CD4-positive, alpha-beta T cell treated with Interferon alpha-2 for 1 hour (primary cell): ENCODE measurements around the gene SEPHS2.

Experiments
- DNase-seq, 2 donors: peaks; one replicate each; pipeline ENCODE4 v3.0.0-alpha.2; 2020 to 2022

SEPHS2 gene

GRCh38 chr16:30428055-30428454, 17.6 kb downstream of the SEPHS2 start:
- DNase-seq, result no peak

DNA sequence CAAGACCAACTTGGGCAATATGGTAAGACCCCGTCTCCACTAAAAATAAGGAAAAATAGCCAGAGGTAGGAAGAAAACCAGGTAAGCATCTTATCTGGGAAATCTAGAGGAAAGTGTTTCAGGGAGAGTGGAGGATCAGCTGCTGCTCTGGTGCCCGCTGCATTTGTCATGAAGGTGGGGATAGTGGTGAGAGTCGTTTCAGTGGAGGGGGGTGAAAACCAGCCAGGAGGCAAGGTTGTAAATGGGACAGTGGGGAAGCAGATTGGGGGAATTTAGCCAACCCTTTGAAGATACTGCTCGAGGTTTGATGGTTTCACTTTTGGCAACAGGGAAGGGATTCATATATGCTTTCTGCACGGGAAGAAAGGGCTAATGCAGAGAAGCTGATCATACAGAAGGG, 24.7 kb downstream of the SEPHS2 start:
- no peak for DNase-seq

GRCh38 chr16:30418350-30419181, 27.1 kb downstream of the SEPHS2 start:
- DNase-seq, result no peak

- peak; percentile 92 to 93 for DNase-seq
These were observed 27.9 kb downstream of the SEPHS2 start for GRCh38 chr16:30417529-30418349.

GRCh38 chr16:30416624-30417528, 28.8 kb downstream of the SEPHS2 start:
- DNase-seq, result no peak

DNA sequence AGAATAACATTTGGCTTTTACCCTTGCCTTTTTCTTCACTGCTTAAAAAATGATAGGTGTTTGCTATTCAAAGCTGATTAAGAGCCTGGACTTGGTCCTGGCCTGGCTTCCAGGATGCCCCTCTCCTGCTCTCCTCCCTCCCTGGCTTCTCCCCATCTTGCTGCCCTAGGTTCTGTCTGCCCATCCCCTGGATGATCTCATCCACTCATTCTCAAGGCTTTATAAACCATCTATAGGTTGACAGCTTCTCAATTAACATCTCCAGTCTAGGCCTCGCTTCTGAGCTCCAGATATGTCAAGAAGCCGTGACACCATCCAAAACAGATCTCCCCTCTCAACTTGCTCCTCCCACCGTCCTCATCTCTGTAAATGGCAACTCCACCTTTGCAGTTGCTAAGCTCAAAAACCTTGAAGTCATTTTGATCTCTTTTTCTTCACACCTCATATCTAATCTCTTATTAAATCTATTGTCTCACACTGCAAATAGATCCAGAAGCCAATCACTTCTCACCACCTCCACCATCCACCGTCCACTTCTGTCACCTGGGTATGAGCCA, 29.5 kb downstream of the SEPHS2 start:
- no peak for DNase-seq

- DNase-seq, result no peak
These were observed 31.5 kb downstream of the SEPHS2 start for GRCh38 chr16:30414159-30414558.

DNA sequence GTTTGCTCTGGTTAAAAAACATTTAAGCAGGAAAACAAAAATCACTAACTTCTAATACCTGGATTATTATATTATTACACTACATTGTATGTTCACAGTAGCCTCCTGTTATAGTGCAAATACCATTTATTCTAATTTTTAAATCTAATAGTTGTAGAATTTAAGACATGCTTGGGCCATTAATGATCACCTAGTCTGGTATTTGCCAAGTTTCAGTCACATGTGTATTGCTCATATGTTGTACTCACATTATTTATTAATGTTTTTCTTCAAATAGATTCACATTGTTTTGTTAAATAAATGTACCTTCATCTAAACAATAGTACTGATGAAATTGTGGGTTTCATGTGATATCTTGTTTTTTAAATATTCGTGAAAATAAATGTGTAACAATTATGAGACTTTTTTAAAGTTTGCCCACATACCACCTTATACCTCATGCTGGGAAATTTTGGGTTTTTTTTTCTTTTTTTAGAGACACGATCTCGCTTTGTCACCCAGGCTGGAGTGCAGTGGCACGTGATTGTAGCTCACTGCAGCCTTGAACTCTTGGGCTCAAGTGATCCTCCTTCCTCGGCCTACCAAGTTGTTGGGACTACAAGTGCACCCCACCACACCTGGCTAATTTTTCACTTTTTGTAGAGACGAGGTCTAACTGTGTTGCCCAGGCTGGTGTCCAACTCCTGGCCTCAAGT, 32.4 kb downstream of the SEPHS2 start:
- no peak for DNase-seq

DNA sequence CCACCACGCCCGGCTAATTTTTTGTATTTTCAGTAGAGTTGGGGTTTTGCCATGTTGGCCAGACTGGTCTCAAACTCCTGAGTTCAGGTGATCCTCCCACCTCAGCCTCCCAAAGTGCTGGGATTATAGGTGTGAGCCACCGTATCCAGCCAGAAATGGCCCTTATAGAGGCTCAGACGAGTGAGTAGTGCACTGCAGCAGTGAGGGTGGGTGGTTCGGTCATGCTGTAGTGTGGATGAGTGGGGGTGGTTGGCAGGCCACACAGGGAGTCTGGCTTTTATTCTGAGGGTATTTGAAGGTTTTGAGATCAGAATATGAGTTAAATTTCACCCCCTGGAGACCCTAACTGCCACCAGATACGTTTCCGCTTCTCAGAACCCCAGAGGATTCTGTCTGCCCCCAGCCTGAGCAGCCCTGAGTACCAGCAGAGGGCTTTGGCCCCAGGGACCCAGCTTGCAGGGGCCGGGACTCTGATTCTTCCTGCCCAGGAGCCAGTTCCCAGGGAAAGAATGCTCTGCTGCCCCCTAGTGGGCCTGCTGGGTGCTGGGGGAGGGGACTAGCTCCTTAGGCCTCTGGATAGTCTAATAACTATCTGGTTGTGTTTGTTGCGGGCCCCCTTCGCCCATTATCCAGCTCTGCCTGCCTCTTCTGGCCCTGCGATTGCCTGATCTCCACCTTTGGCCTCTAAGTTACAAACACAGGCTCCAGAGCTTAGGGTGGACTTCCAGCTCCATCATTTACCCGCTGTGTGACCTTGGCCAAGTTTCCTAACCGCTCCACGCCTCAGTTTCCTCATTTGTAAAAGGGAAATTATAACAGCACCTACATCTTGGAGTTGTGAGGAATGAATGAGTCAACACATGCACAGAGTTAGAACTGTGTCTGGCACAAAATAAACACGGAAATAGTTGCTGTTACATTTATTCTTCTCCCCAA, 36.3 kb downstream of the SEPHS2 start:
- peak; percentile 88 to 93 for DNase-seq

- DNase-seq, result no peak
These were observed 37.7 kb downstream of the SEPHS2 start for GRCh38 chr16:30407804-30408534.

DNA sequence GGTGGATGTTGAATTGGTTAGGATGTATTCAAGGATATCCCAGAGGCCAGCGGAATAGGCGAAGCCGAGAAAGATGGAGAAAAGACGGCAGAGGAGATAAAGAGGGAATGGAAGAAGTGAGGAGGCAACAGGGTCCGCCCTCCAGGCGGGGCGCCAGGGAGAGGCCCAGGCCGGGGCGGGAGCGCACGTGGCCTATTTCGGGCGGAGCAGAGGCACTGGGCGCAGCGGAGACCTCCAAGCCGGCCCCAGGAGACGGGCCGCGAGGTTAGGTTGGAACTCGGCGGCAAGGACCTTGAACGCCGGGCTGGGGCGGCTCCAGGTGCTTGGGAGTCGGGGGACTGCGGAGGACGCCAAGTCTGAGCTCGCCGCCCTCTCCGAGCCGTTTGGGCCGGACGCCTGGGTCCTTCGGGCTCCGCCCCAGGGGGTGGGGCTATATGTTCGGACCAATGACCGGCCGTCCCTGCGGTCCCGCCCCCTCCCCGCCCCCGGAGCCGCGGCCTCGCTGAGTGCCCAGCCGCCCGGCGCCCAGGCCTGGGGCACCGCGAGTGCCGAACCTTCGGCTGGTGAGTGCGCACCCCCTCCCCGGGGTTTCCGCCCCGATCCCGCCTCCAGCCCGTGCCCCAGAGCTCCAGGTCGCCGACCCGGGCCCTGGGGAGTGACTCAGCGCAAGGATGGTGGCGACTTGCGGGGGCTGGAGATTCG, 38.4 kb downstream of the SEPHS2 start, which contains the start of gene ZNF771:
Gene ZNF771, plus strand, starts transcription at position 505 of the 702 bp plus-strand sequence. CDS start 448 bp downstream, outside the sequence.
- peak; percentile 85 to 92 for DNase-seq

- DNase-seq, result no peak
These were observed 38.9 kb downstream of the SEPHS2 start for GRCh38 chr16:30406795-30407101.

DNA sequence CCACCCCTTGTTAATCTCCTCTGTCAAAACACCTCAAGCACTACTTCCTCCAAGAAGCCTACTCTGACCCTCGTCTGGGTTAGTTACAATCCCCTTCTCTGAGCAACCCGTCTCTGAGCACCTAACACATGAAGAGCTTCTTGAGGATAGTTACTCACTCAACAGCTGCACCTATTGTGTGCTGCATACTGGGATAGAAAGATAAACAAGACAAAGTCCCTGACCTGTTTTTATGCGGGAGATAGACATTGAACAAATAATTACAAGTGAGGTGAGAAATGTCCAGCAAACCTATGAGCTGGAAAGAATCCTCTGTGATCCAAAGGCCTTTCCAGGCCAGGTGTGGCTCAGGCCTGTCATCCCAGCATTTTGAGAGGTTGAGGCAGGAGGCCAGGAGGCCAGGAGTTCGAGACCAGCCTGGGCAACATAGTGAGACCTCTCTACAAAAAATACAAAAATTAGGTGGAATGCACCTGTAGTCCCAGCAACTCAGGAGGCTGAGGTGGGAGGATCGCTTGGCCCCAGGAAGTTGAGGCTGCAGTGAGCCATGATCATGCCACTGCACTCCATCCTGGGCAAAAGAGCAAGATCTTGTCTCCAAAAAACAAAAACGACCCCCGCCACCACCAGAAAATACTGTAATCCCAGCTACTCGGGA, 43.8 kb downstream of the SEPHS2 start:
- DNase-seq, result no peak

GRCh38 chr16:30399435-30400186, 46.1 kb downstream of the SEPHS2 start:
- no peak for DNase-seq

DNA sequence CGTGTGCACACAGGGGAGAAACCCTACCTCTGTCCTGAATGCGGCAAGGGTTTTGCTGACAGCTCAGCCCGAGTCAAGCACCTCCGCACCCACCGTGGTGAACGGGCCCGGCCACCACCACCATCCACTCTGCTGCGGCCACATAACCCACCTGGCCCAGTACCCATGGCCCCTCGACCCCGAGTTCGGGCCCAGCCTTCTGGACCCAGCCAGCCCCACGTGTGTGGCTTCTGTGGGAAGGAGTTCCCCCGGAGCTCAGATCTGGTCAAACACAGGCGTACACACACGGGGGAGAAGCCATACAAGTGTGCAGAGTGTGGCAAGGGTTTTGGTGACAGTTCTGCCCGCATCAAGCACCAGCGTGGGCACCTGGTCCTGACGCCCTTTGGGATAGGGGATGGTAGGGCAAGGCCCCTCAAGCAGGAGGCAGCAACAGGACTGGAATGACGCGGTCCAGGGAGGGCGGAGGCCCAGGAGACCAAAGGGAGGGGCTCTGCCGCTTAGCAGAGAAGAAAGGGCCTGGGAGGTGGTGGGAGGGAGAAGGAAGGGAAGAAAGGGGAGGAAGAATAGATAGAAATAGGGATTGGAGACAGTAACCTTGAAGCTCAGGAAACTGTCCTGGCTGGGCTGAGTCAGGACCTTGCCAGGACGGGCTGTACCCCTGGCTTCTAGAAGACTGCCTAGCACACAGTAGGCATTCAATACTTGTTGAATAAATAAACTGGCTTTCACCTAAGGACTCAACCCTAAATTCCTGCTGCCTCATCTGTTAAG, 46.8 kb downstream of the SEPHS2 start:
- no peak for DNase-seq

- no peak for DNase-seq
These were observed 47.7 kb downstream of the SEPHS2 start for GRCh38 chr16:30397776-30398660.
